IMR-90 (cell line): ENCODE data around the gene PRPS1. TPM values are rescaled to one million over a fixed set of nuclear protein-coding genes. Genes with fewer than 3 reads are reported as not detected.

ENCODE experiments used
- ATAC-seq: fragments of 200-7000 bp; cut with Tn5 transposase; 2 replicates; pipeline ENCODE4 v1.9.1; 2020; ENCODE audit warnings: low read depth, mild to moderate bottlenecking, moderate library complexity
- BruUV-seq: library from RNA; stranded (reverse); fragments of 400-500 nt; replicated peaks from 2 replicates; lab custom pipeline; 2021; lab: Mats Ljungman, UMichigan
- CTCF ChIA-PET: fragments of 300-600 bp; formaldehyde crosslinking; extraction: SDS; loops from one replicate; lab custom pipeline; 2021; ENCODE audit warnings: antibody characterized with exemption; lab: Yijun Ruan, JAX
- POLR2A ChIA-PET: fragments of 300-600 bp; sonication (Branson Sonifier 250); formaldehyde crosslinking; loops from one replicate; lab custom pipeline; 2022; ENCODE audit warnings: antibody characterized with exemption; ENCODE audit not compliant: unreplicated experiment; lab: Charles Lee
- DNase-seq: peaks from one replicate; pipeline ENCODE4 v3.0.0; 2013
- H2AFZ ChIP-seq: replicated peaks from 2 replicates; pipeline ENCODE3; 2013; ENCODE audit warnings: low read length, mild to moderate bottlenecking; ENCODE audit not compliant: poor library complexity
- H2AK5ac ChIP-seq: 2 replicates; pipeline ENCODE4 v1.6.1; 2013; ENCODE audit warnings: low read depth, low read length, inconsistent platforms
- H2AK9ac ChIP-seq: replicated peaks from 2 replicates; pipeline ENCODE3; 2013; ENCODE audit warnings: mild to moderate bottlenecking, low read depth, low read length, moderate library complexity; ENCODE audit not compliant: poor library complexity
- H2BK120ac ChIP-seq: 2 replicates; pipeline ENCODE4 v1.6.1; 2013; ENCODE audit warnings: low read depth, low read length, inconsistent platforms
- H2BK15ac ChIP-seq: 3 replicates; pipeline ENCODE4 v1.6.1; 2013; ENCODE audit warnings: low read depth, low read length, inconsistent platforms
- H2BK20ac ChIP-seq: 2 replicates; pipeline ENCODE4 v1.6.1; 2013; ENCODE audit warnings: low read depth, mild to moderate bottlenecking, inconsistent platforms, low read length, moderate library complexity
- H2BK5ac ChIP-seq: 2 replicates; pipeline ENCODE4 v1.6.1; 2013; ENCODE audit warnings: mild to moderate bottlenecking, low read depth, low read length, inconsistent platforms; ENCODE audit not compliant: poor library complexity, severe bottlenecking
- H3K14ac ChIP-seq: replicated peaks from 2 replicates; pipeline ENCODE4 v1.6.1; 2013; ENCODE audit warnings: low read depth, low read length, inconsistent platforms
- H3K18ac ChIP-seq: 2 replicates; pipeline ENCODE4 v1.6.1; 2013; ENCODE audit warnings: low read depth, low read length, control low read depth
- H3K23ac ChIP-seq: 2 replicates; pipeline ENCODE4 v1.6.1; 2013; ENCODE audit warnings: low read depth, low read length, inconsistent platforms
- H3K27ac ChIP-seq: 2 replicates; pipeline ENCODE4 v1.5.1; 2013; ENCODE audit warnings: mild to moderate bottlenecking, control low read depth, low read length; ENCODE audit not compliant: insufficient read depth
- H3K27me3 ChIP-seq: 2 replicates; pipeline ENCODE4 v1.6.1; 2013; ENCODE audit warnings: low read length; ENCODE audit not compliant: control insufficient read depth, insufficient read depth
- H3K36me3 ChIP-seq: 2 replicates; pipeline ENCODE4 v1.6.1; 2013; ENCODE audit warnings: low read length, mixed read lengths; ENCODE audit not compliant: control insufficient read depth, insufficient read depth
- H3K4ac ChIP-seq: 2 replicates; pipeline ENCODE4 v1.6.1; 2013; ENCODE audit warnings: low read depth, low read length, inconsistent platforms
- H3K4me1 ChIP-seq: 2 replicates; pipeline ENCODE4 v1.6.1; 2013; ENCODE audit warnings: low read length, mixed read lengths; ENCODE audit not compliant: control insufficient read depth, insufficient read depth
- H3K4me2 ChIP-seq: 2 replicates; pipeline ENCODE4 v1.6.1; 2013; ENCODE audit warnings: low read depth, mild to moderate bottlenecking, control low read depth, low read length, moderate library complexity
- H3K4me3 ChIP-seq: 2 replicates; pipeline ENCODE4 v1.5.1; 2013; ENCODE audit warnings: low read depth, mild to moderate bottlenecking, control low read depth, low read length, moderate library complexity; ENCODE audit not compliant: insufficient read depth
- H3K56ac ChIP-seq: 2 replicates; pipeline ENCODE4 v1.6.1; 2013; ENCODE audit warnings: low read length, inconsistent platforms; ENCODE audit not compliant: insufficient read depth; ENCODE audit errors: extremely low read depth
- H3K79me1 ChIP-seq, 2 experiments: 2 replicates each; pipeline ENCODE4 v1.6.1; 2013; ENCODE audit warnings: low read length in 2 of 2, inconsistent platforms in 1 of 2, low read depth in 1 of 2
- H3K9ac ChIP-seq: 2 replicates; pipeline ENCODE4 v1.6.1; 2013; ENCODE audit warnings: low read depth, low read length, control low read depth
- H3K9me1 ChIP-seq: 2 replicates; pipeline ENCODE4 v1.6.1; 2013; ENCODE audit warnings: low read length, inconsistent platforms; ENCODE audit not compliant: insufficient read depth
- H3K9me3 ChIP-seq: 2 replicates; pipeline ENCODE4 v1.6.1; 2013; ENCODE audit warnings: low read length; ENCODE audit not compliant: control insufficient read depth, insufficient read depth
- H4K20me1 ChIP-seq: 2 replicates; pipeline ENCODE4 v1.6.1; 2013; ENCODE audit warnings: low read length, inconsistent platforms; ENCODE audit not compliant: insufficient read depth
- H4K5ac ChIP-seq: 2 replicates; pipeline ENCODE4 v1.6.1; 2013; ENCODE audit warnings: mild to moderate bottlenecking, low read depth, low read length, control low read depth
- H4K8ac ChIP-seq, 2 experiments: 2 replicates each; pipeline ENCODE4 v1.6.1; 2013; ENCODE audit warnings: low read depth in 2 of 2, low read length in 2 of 2, control low read depth in 1 of 2, inconsistent platforms in 1 of 2
- H4K91ac ChIP-seq: 2 replicates; pipeline ENCODE4 v1.6.1; 2013; ENCODE audit warnings: low read depth, low read length, inconsistent platforms; ENCODE audit not compliant: insufficient read depth
- BHLHE40 ChIP-seq: fragments of 150-350 bp; IDR thresholded peaks from 2 replicates; pipeline ENCODE4 v1.6.1; 2016; ENCODE audit warnings: mild to moderate bottlenecking, low read depth, low read length
- CEBPB ChIP-seq: IDR thresholded peaks from 2 replicates; pipeline ENCODE4 v1.6.1; 2012; ENCODE audit warnings: low read depth, low read length, improper control_type of control experiment
- CHD1 ChIP-seq: IDR thresholded peaks from 2 replicates; pipeline ENCODE4 v1.6.1; 2012; ENCODE audit warnings: low read depth, low read length, improper control_type of control experiment
- FOS ChIP-seq: fragments of 150-350 bp; IDR thresholded peaks from 2 replicates; pipeline ENCODE4 v1.6.1; 2016; ENCODE audit warnings: low read depth, low read length
- MAFK ChIP-seq: IDR thresholded peaks from 2 replicates; pipeline ENCODE4 v1.6.1; 2012; ENCODE audit warnings: low read depth, low read length, improper control_type of control experiment
- MAZ ChIP-seq: IDR thresholded peaks from 2 replicates; pipeline ENCODE4 v1.6.1; 2012; ENCODE audit warnings: low read depth, mild to moderate bottlenecking, low read length, improper control_type of control experiment, moderate library complexity, borderline replicate concordance
- MXI1 ChIP-seq: IDR thresholded peaks from 2 replicates; pipeline ENCODE4 v1.6.1; 2012; ENCODE audit warnings: low read depth, mild to moderate bottlenecking, low read length, moderate library complexity, borderline replicate concordance
- NFE2L2 ChIP-seq: fragments of 150-350 bp; IDR thresholded peaks from 2 replicates; pipeline ENCODE4 v1.6.1; 2016; ENCODE audit warnings: low read depth, mild to moderate bottlenecking, low read length
- POLR2A ChIP-seq: IDR thresholded peaks from 2 replicates; pipeline ENCODE4 v1.6.1; 2012; ENCODE audit warnings: mild to moderate bottlenecking, low read depth, low read length
- RCOR1 ChIP-seq: IDR thresholded peaks from 2 replicates; pipeline ENCODE4 v1.6.1; 2012; ENCODE audit warnings: mild to moderate bottlenecking, low read length, improper control_type of control experiment; ENCODE audit not compliant: insufficient replicate concordance
- RFX5 ChIP-seq: IDR thresholded peaks from 2 replicates; pipeline ENCODE4 v1.8.0; 2012; ENCODE audit warnings: low read depth, mild to moderate bottlenecking, low read length, moderate library complexity
- SMC3 ChIP-seq: fragments of 150-350 bp; IDR thresholded peaks from 2 replicates; pipeline ENCODE4 v1.6.1; 2016; ENCODE audit warnings: low read depth, mild to moderate bottlenecking, antibody characterized with exemption, low read length, moderate library complexity
- WGBS, 2 experiments: methylation state at CpG; one replicate each; pipeline versions ENCODE4 v1.1.5 to v1.1.7; 2013; ENCODE audit warnings: missing lambda C conversion rate in 2 of 2; ENCODE audit not compliant: insufficient read length in 1 of 2; ENCODE audit errors: extremely low coverage in 2 of 2; 5-methylcytosine and 5-hydroxymethylcytosine counted together
- dilution Hi-C: fragments of 300-500 bp; cut with HindIII; formaldehyde crosslinking; loops from one replicate; pipeline ENCODE4 v1.14.3; 2018; ENCODE audit warnings: low sequenced_read_pairs; ENCODE audit not compliant: unreplicated experiment
- in situ Hi-C: fragments of 300-500 bp; cut with MboI; formaldehyde crosslinking; loops from 3 replicates; pipeline ENCODE4 v1.14.3; 2019; ENCODE audit warnings: low sequenced_read_pairs, inconsistent platforms, mixed read lengths
- intact Hi-C: fragments of 100-400 bp; cut with micrococcal nuclease; formaldehyde crosslinking; loops from 2 replicates; pipeline ENCODE4 v1.10.0; 2022
- polyA plus RNA-seq, 3 experiments: library from polyadenylated mRNA; depleted of rRNA; stranded (reverse); fragments of >200 nt; gene quantifications; 2 replicates each; pipeline ENCODE4 v1.2.3, GENCODE V29; 2012; ENCODE audit warnings: low replicate concordance in 1 of 3
- total RNA-seq: library from RNA; depleted of rRNA; stranded (reverse); fragments of >200 nt; gene quantifications from 2 replicates; pipeline ENCODE4 v1.2.3, GENCODE V29; 2012
- TF ChIP-seq, protein P1 (sequence below): fragments of 150-350 bp; IDR thresholded peaks from 2 replicates; pipeline ENCODE4 v1.6.1; 2017; ENCODE audit warnings: mild to moderate bottlenecking, antibody characterized with exemption, low read length, low read depth
- TF ChIP-seq, protein P2 (sequence below): fragments of 150-350 bp; IDR thresholded peaks from 2 replicates; pipeline ENCODE4 v1.6.1; 2016; ENCODE audit warnings: low read depth, mild to moderate bottlenecking, low read length, moderate library complexity, borderline replicate concordance
- TF ChIP-seq, protein P3 (sequence below): conservative IDR thresholded peaks from 2 replicates; pipeline ENCODE4 v1.5.1; 2012; ENCODE audit warnings: mild to moderate bottlenecking, low read depth, low read length, improper control_type of control experiment

PRPS1 gene
- total and polyA plus RNA-seq, 2 of the 4 experiments (the other 2 are of a cell fraction), result 118 to 137 TPM

DNA sequence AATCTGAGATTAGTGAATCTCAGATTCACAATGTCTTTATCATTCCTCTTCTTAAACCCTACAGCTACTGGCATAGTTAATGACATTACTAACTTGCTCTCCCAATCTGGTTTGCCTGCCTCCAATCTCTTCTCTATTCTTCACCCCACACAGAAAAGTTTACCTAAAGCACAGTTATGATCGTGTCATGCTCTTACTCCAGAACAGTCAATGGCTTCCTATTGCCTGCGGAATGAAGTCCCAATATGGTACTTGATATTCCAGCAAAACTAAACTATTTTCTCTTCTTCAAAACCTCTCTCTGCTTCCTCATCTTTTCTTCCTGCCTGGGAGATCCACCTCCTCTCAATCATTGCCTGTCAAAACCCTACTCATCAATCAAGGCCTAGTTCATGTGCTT lies 3.4 kb upstream of the PRPS1 start:
- POLR2A ChIA-PET, result no interaction called here
- Histone ChIP-seq H4K91ac (no peak overlapping the region), H3K27me3 (no peaks in the 10 kb centered on the region; the same call in 1 of the 2 replicates), H2AK9ac (no peak overlapping the region), H2AK5ac (no peak overlapping the region), H3K14ac (no peak overlapping the region), H3K18ac (no peak overlapping the region), H3K4me3 (no peak overlapping the region), H2AFZ (no peak overlapping the region), H3K27ac (no peak overlapping the region), H3K56ac (no peak overlapping the region), H2BK5ac (no peak overlapping the region), H3K9ac (no peak overlapping the region), H3K4me1 (no peaks in the 10 kb centered on the region), H4K20me1 (no peaks in the 10 kb centered on the region), H4K8ac (no peak overlapping the region), H3K36me3 (no peaks in the 10 kb centered on the region), H2BK120ac (no peak overlapping the region), H4K5ac (no peak overlapping the region), H3K4me2 (no peak overlapping the region), H3K79me1 (peaks cover 0 to 11% of the 10 kb centered on the region in 2 experiments; a peak in 2 of 4 replicates), H3K9me3 (peaks cover 2% of the 10 kb centered on the region; the same call in 1 of the 2 replicates), H3K23ac (no peak overlapping the region), H3K9me1 (no peaks in the 10 kb centered on the region), H2BK20ac (no peak overlapping the region), H2BK15ac (no peak overlapping the region), H3K4ac (no peak overlapping the region)
- TF ChIP-seq SMC3 (no peak), RCOR1 (no peak), RFX5 (no peak), FOS (no peak), BHLHE40 (no peak), CHD1 (no peak), MAFK (no peak), MAZ (no peak), NFE2L2 (no peak), MXI1 (no peak), POLR2A (no peak), CEBPB (no peak)
- TF ChIP-seq, protein P1, sequence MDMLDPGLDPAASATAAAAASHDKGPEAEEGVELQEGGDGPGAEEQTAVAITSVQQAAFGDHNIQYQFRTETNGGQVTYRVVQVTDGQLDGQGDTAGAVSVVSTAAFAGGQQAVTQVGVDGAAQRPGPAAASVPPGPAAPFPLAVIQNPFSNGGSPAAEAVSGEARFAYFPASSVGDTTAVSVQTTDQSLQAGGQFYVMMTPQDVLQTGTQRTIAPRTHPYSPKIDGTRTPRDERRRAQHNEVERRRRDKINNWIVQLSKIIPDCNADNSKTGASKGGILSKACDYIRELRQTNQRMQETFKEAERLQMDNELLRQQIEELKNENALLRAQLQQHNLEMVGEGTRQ, result no peak
- TF ChIP-seq, protein P2, sequence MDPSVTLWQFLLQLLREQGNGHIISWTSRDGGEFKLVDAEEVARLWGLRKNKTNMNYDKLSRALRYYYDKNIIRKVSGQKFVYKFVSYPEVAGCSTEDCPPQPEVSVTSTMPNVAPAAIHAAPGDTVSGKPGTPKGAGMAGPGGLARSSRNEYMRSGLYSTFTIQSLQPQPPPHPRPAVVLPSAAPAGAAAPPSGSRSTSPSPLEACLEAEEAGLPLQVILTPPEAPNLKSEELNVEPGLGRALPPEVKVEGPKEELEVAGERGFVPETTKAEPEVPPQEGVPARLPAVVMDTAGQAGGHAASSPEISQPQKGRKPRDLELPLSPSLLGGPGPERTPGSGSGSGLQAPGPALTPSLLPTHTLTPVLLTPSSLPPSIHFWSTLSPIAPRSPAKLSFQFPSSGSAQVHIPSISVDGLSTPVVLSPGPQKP, result no peak
- TF ChIP-seq, protein P3, sequence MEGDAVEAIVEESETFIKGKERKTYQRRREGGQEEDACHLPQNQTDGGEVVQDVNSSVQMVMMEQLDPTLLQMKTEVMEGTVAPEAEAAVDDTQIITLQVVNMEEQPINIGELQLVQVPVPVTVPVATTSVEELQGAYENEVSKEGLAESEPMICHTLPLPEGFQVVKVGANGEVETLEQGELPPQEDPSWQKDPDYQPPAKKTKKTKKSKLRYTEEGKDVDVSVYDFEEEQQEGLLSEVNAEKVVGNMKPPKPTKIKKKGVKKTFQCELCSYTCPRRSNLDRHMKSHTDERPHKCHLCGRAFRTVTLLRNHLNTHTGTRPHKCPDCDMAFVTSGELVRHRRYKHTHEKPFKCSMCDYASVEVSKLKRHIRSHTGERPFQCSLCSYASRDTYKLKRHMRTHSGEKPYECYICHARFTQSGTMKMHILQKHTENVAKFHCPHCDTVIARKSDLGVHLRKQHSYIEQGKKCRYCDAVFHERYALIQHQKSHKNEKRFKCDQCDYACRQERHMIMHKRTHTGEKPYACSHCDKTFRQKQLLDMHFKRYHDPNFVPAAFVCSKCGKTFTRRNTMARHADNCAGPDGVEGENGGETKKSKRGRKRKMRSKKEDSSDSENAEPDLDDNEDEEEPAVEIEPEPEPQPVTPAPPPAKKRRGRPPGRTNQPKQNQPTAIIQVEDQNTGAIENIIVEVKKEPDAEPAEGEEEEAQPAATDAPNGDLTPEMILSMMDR, result no peak
- 89% methylated on average over 2 of the region's 2 CpGs; no CpG with 5 or more reads in 1 of the 2 experiments for WGBS, 2 experiments
- intact Hi-C loops (loop anchor here (10.0 kb wide), 2 partner anchors 630 to 730 kb away; no protein-coding TSS in a partner anchor), dilution Hi-C loops (no loop called here), in situ Hi-C loops (no loop called here)
- DNase-seq (no peak), ATAC-seq (no peak)
- BruUV-seq, result no TSS peak
- CTCF ChIA-PET, result no interaction called here
